GM06990 (cell line): ENCODE data around the gene ROMO1.
A peak's percentile ranks its signal among the peaks of the same experiment; 100 is the strongest.

Source experiments
- DNase-seq: peaks from one replicate; pipeline ENCODE4 v3.0.0-alpha.2; 2011; ENCODE audit not compliant: insufficient read length; ENCODE audit errors: extremely low read depth
- H3K27me3 ChIP-seq: replicated peaks from 2 replicates; pipeline ENCODE4 v1.6.0; 2011; ENCODE audit warnings: low read length; ENCODE audit not compliant: control insufficient read depth, insufficient read depth
- H3K36me3 ChIP-seq: 2 replicates; pipeline ENCODE4 v1.5.1; 2011; ENCODE audit warnings: low read length; ENCODE audit not compliant: control insufficient read depth, insufficient read depth
- H3K4me3 ChIP-seq: replicated peaks from 2 replicates; pipeline ENCODE4 v1.5.1; 2011; ENCODE audit warnings: low read depth, mild to moderate bottlenecking, control low read depth, low read length
- TF ChIP-seq, protein P1 (sequence below): IDR thresholded peaks from 2 replicates; pipeline ENCODE4 v1.5.1; 2011; ENCODE audit warnings: low read length, control low read depth, mild to moderate bottlenecking, inconsistent platforms; ENCODE audit not compliant: insufficient read depth, poor library complexity, severe bottlenecking

ROMO1 gene

DNA sequence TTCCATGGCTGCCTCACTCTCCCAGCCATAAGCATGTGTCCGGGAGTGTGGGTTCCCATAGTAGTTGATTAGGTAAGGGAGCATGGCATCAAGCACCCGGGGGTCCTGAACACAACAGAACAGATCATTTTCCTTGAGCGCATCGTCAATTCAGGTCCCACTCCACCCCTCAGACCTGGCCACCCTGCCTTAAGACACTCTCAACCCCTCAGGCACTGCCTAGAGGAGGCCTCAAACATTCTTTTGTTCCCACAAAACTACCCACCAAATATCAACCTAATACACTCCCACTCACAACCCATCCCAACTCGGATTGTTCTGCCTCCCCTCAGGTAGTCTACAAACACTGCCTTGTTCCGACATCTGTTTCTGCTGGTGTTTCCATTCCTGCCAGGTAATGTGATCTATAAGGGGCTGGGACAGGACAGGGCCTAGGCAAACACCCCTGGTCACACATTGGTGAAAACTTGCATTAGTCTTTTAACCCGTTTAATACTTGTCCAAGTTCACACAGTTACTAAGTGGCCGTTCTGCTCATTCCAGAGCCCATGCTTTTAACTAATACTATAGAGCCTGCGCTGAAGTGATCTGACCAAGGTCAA, 1.4 kb upstream of the ROMO1 start:
- H3K27me3 ChIP-seq: no peaks in the 10 kb centered on the region
- TF ChIP-seq, protein P1, sequence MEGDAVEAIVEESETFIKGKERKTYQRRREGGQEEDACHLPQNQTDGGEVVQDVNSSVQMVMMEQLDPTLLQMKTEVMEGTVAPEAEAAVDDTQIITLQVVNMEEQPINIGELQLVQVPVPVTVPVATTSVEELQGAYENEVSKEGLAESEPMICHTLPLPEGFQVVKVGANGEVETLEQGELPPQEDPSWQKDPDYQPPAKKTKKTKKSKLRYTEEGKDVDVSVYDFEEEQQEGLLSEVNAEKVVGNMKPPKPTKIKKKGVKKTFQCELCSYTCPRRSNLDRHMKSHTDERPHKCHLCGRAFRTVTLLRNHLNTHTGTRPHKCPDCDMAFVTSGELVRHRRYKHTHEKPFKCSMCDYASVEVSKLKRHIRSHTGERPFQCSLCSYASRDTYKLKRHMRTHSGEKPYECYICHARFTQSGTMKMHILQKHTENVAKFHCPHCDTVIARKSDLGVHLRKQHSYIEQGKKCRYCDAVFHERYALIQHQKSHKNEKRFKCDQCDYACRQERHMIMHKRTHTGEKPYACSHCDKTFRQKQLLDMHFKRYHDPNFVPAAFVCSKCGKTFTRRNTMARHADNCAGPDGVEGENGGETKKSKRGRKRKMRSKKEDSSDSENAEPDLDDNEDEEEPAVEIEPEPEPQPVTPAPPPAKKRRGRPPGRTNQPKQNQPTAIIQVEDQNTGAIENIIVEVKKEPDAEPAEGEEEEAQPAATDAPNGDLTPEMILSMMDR: no peak
- H3K36me3 ChIP-seq: peaks cover 6% of the 10 kb centered on the region
- peak overlapping the region; percentile 79; the same call in 1 of the 2 replicates for H3K4me3 ChIP-seq
- no peak for DNase-seq

DNA sequence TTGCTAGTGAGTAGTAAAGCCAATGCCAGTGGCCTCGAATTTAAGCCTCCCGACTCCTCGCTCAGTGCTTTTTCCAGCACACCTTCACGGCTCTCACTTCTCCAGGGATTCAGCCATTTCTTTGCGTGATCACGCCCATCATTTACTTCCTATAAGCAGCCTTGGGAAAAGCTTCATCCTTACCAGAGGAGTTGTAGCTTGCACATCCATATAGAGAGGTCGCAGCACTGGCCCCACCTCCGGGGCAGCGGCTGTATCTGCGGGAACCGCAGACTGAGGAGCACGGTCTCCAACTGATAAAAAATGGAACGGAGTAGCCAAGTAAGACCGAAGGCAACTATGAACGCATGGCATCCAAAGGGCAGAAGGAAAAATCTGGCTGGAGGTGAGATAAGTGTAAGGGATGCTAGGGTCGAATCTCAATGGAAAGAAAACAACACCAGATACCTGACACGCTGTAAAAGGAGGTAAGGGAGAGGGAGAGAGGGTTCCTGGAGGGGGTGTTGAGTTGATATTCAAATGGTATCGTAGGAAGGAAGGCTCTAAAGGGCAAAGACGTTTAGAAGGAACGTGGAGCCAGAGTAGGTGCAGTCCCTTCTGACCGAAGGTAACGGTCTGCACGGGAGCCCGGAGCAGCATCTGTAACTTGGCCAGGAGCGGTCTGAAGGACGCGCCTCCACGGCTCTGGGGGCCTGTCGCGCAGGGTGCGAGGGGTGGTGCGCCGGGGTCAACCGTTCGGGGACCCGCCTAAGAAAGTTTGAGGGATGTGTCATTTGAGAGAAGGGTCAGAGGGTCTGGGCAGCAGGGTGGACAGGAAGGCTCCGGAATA, 693 bp upstream of the ROMO1 start:
- no peak for DNase-seq
- H3K4me3 ChIP-seq: peak overlapping the region; percentile 79
- TF ChIP-seq, protein P1: no peak
- H3K36me3 ChIP-seq: peaks cover 6% of the 10 kb centered on the region
- no peaks in the 10 kb centered on the region for H3K27me3 ChIP-seq

DNA sequence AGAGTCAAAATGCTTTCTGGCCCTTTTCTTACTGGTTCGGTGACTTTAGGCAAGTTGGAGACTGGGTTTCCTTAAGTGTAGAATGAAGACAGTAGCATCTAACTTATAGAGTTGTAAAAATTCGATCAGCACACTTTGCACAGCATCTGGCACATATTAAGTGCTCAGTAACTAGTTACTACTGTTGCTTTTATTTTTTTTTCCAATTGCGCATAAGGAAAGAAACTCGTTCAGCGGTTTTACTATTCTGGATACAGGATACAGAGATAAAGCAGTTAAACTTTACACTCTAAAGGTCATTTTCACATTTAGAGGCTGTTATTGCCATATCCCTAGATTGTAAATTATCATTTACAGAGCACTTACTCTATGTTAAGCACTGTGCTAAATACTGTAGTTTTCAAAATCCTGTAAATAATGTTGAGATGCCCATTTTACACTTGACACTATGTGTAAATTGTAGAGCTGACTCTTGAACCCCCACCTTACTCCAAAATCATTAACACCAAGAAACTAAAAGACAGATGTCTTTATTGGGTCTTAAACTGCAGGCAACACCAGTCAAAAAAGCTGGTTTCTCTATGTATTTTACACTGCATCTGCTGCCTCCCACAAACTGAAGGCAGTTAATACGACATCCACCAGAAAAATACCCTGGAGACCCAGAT, 886 bp downstream of the ROMO1 start:
- Histone ChIP-seq H3K4me3 (peak overlapping the region; percentile 79), H3K36me3 (peaks cover 9% of the 10 kb centered on the region)
- no peak for DNase-seq

DNA sequence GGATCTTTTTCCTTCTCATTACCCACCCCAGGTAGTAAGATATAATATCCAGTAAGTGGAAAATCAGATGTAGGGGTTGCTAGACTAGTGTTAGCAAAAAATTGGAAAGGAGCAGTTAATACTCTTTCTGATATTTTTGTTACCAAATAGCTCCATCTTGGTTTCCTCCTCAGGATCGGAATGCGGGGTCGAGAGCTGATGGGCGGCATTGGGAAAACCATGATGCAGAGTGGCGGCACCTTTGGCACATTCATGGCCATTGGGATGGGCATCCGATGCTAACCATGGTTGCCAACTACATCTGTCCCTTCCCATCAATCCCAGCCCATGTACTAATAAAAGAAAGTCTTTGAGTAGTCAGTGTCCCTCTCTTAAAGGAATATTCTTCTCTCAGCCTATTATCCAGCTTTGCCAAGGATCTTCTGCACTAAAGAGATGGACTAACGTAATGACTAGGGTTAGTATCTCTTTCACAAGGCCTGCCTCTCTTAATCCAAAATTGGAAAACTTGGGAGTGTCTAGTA, 1.5 kb downstream of the ROMO1 start:
- no peak for DNase-seq
- Histone ChIP-seq H3K27me3 (no peaks in the 10 kb centered on the region), H3K4me3 (no peak overlapping the region; the same call in 1 of the 2 replicates), H3K36me3 (peaks cover 11% of the 10 kb centered on the region)
- TF ChIP-seq, protein P1: no peak

More for the DNA sequence above, 886 bp downstream of the ROMO1 start:
- H3K27me3 ChIP-seq: no peaks in the 10 kb centered on the region
- TF ChIP-seq, protein P1: no peak

DNA sequence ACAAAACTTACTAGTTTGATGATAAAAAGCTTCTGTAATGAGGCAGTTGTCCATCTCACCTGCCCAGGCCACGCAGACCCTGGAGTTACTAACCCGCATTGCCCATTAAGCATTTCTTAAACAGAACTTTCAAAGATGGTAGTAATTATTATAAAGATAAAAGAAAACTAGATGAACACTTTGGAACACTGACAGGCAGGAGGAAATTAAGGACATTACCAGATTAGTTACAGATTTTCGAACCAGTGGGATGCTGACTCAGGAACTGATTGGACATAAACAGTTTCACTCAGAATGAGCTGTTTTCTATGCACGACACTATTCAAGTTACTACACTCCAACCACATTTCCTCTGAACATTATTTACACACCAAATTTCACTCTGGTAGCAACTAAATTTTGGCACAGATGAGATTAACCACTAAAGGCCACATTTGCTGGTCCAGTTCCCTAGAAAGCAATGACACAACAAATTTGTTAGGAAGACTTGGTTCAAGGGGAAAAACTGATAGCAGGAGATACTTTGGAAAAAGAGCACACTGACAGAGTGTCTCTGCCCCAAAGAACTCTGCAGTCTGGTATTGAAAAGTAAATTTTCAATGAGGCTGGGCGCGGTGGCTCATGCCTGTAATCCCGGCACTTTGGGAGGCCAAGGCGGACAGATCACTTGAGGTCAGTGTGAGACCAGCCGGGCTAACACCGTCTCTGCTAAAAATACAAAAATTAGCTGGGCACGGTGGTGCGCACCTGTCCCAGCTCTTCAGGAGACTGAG, 3.0 kb downstream of the ROMO1 start:
- Histone ChIP-seq H3K4me3 (no peak overlapping the region), H3K27me3 (no peaks in the 10 kb centered on the region), H3K36me3 (peaks cover 11% of the 10 kb centered on the region)
- TF ChIP-seq, protein P1: no peak
- DNase-seq: no peak
